Measurements from ENCODE around the gene BABAM2.

BABAM2 gene

DNA sequence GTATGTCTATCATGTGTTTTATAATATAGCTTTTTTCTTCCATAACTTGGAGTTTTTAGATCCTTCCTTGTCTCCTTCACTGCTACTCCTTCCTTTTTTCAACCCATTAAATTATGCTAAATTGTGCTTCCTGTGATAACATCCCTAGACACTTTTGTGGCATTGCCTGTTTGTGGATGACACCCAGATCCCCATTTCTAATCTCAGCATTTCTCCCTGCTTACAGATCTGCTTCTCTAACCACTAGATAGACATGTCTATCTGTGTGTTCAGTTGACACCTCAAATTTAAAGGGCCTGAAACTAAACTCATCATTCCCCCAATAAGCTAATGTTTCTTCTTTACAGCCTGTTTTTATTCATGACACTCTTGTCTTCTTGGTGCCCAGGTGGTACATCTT, 244.8 kb downstream of the BABAM2 start:
- Histone ChIP-seq H3K9me3 (ENCODE audit: low read length) (no peaks in the 10 kb centered on the region), H3K27me3 (ENCODE audit: control insufficient read depth in 1 of 2, insufficient read depth in 2 of 2, low read length in 2 of 2) (no peaks in the 10 kb centered on the region), H3K4me3 (ENCODE audit: low read depth in 1 of 2, low read length in 2 of 2) (no peak overlapping the region), H3K27ac (ENCODE audit: low read depth, low read length) (no peak overlapping the region), H3K36me3 (ENCODE audit: insufficient read depth, low read length) (no peaks in the 10 kb centered on the region), H3K4me1 (ENCODE audit: insufficient read depth, low read length) (peaks cover 32% of the 10 kb centered on the region), H3K9ac (ENCODE audit: low read length) (no peak overlapping the region)

DNA sequence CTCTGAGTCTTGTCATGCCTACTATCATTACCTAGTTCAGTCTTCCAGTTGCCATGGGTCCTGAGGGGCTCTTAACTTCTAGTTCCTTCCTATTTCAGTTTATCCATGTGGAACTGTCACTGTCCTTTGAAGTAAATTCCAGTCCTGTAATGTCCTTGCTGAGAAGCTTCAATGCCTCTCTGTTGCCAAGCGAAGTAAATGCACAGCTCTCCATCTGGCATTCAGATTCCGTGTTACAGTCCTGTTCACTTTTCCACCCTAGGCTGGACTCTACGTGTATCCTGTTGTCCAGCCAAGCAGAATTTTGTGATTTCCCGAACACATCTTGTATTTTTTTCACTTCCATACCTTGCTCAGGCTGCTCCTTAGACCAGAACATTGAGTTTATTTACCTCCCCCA, 245.3 kb downstream of the BABAM2 start:
- H3K9me3 ChIP-seq (ENCODE audit: low read length), result no peaks in the 10 kb centered on the region
- no peaks in the 10 kb centered on the region for H3K36me3 ChIP-seq (ENCODE audit: insufficient read depth, low read length)
- no peak overlapping the region for H3K27ac ChIP-seq (ENCODE audit: low read depth, low read length)
- H3K4me3 ChIP-seq (ENCODE audit: low read depth in 1 of 2, low read length in 2 of 2), result no peak overlapping the region
- peaks cover 32% of the 10 kb centered on the region for H3K4me1 ChIP-seq (ENCODE audit: insufficient read depth, low read length)
- no peaks in the 10 kb centered on the region for H3K27me3 ChIP-seq (ENCODE audit: control insufficient read depth in 1 of 2, insufficient read depth in 2 of 2, low read length in 2 of 2)
- no peak overlapping the region for H3K9ac ChIP-seq (ENCODE audit: low read length)

DNA sequence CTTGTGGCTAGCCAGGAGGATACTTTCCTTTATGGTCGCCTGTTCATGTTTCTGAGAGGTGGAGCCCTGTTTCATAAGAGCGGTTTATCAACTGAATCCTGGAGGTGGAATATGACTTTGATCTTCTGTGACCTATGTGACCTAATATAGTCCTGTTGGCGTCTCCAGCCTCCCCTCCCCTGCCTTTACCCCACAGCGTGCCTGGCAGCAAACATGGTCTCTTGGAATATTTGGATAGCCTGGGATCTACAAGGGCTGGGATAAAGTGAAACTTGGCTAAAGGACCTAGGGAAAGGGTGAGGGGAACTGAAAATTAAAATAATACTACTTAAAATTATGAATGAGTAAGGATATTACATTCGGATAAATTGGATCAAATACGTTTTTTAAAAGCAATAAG, 246.0 kb downstream of the BABAM2 start:
- no peaks in the 10 kb centered on the region for H3K27me3 ChIP-seq (ENCODE audit: control insufficient read depth in 1 of 2, insufficient read depth in 2 of 2, low read length in 2 of 2)
- H3K4me3 ChIP-seq (ENCODE audit: low read depth in 1 of 2, low read length in 2 of 2), result no peak overlapping the region
- peak overlapping the region; percentile 75 for H3K27ac ChIP-seq (ENCODE audit: low read depth, low read length)
- H3K9ac ChIP-seq (ENCODE audit: low read length), result no peak overlapping the region
- no peaks in the 10 kb centered on the region for H3K36me3 ChIP-seq (ENCODE audit: insufficient read depth, low read length)
- peaks cover 32% of the 10 kb centered on the region for H3K4me1 ChIP-seq (ENCODE audit: insufficient read depth, low read length)
- H3K9me3 ChIP-seq (ENCODE audit: low read length), result no peaks in the 10 kb centered on the region

DNA sequence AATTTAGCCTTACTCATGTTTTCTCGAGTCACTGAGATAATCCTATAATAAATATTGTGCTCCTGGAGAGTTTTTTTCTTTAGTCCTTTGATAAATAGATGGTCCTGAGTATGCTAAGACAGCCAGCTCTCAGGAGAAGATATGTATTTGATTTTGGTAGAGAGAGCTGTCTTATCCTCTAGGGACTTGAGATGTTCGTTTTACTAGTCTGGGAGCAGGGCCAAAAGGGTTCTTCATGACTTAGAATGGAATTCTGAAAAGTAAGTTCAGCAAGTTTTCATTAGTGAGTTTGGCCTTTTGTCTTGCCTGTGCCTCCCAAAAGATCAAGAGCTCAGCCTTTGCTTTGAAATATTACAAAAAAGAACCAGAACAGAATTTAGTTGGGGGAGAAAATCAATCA, 246.7 kb downstream of the BABAM2 start:
- H3K27ac ChIP-seq (ENCODE audit: low read depth, low read length), result peak overlapping the region; percentile 19
- H3K4me1 ChIP-seq (ENCODE audit: insufficient read depth, low read length), result peaks cover 35% of the 10 kb centered on the region
- H3K4me3 ChIP-seq (ENCODE audit: low read depth in 1 of 2, low read length in 2 of 2), result no peak overlapping the region
- no peaks in the 10 kb centered on the region for H3K9me3 ChIP-seq (ENCODE audit: low read length)
- H3K27me3 ChIP-seq (ENCODE audit: control insufficient read depth in 1 of 2, insufficient read depth in 2 of 2, low read length in 2 of 2), result no peaks in the 10 kb centered on the region
- no peak overlapping the region for H3K9ac ChIP-seq (ENCODE audit: low read length)
- no peaks in the 10 kb centered on the region for H3K36me3 ChIP-seq (ENCODE audit: insufficient read depth, low read length)

DNA sequence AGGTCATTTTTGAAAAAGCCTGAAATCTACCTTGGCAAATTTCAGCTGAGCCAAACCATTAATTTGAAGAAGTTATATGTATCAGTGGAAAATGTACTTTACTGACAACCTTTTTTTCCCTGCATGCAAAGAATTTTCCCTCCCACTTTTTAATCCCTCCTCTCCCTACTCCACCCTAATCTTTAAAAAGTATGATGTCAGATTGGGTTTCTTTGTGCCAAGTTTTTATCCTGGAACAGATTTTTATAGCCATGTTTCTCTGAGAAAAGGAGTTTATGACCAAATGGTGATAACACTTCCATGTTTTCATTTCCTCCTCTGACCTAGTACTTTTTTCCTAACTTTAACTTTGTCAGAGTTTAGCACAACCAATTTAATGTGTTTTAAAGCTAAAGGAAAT, 251.9 kb downstream of the BABAM2 start:
- Histone ChIP-seq H3K4me1 (ENCODE audit: insufficient read depth, low read length) (peaks cover 14% of the 10 kb centered on the region), H3K4me3 (ENCODE audit: low read depth in 1 of 2, low read length in 2 of 2) (no peak overlapping the region), H3K27me3 (ENCODE audit: control insufficient read depth in 1 of 2, insufficient read depth in 2 of 2, low read length in 2 of 2) (no peaks in the 10 kb centered on the region), H3K9ac (ENCODE audit: low read length) (no peak overlapping the region), H3K9me3 (ENCODE audit: low read length) (no peaks in the 10 kb centered on the region), H3K27ac (ENCODE audit: low read depth, low read length) (no peak overlapping the region), H3K36me3 (ENCODE audit: insufficient read depth, low read length) (no peaks in the 10 kb centered on the region)

DNA sequence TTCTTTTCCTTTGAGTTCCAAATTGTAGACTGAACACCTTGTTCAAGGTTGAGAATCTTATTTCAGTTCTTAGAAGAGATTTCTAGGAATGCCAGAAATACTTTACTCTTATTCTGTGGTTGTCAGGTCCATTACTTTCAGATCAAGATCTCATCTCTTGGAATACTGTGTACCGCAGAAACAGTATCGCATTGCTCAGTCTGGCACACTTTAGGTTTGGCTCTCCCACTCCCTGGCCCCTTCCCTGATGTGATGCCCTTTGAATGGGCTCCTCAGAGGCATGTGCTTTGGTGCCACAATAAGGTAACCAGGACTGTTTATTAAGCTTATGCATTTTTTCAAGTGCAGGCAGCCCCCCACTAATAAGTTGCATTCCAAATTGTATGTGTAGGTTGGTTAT, 257.5 kb downstream of the BABAM2 start:
- Histone ChIP-seq H3K27me3 (ENCODE audit: control insufficient read depth in 1 of 2, insufficient read depth in 2 of 2, low read length in 2 of 2) (no peaks in the 10 kb centered on the region), H3K27ac (ENCODE audit: low read depth, low read length) (no peak overlapping the region), H3K4me3 (ENCODE audit: low read depth in 1 of 2, low read length in 2 of 2) (no peak overlapping the region), H3K9ac (ENCODE audit: low read length) (no peak overlapping the region), H3K36me3 (ENCODE audit: insufficient read depth, low read length) (no peaks in the 10 kb centered on the region), H3K4me1 (ENCODE audit: insufficient read depth, low read length) (peaks cover 5% of the 10 kb centered on the region), H3K9me3 (ENCODE audit: low read length) (no peaks in the 10 kb centered on the region)

DNA sequence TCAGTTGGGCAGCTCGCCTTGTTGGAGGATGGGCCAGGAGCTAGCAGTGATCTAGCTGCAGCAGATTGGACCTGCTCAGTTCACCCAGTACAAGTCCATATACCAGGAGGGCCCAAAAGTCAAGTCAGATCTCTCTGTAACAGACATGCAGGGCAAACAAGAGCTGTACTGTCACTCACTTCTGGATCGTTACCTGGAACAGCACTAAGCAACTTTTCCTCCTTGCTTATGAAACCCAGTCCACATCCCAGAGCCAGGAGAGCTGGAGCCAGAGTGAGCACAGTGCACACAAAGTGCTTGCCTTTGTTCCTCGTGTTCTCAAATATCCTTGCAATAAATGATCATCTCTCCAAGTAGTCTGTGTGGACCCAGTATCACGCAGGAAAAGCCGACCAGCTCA, 258.0 kb downstream of the BABAM2 start:
- Histone ChIP-seq H3K27me3 (ENCODE audit: control insufficient read depth in 1 of 2, insufficient read depth in 2 of 2, low read length in 2 of 2) (no peaks in the 10 kb centered on the region), H3K9ac (ENCODE audit: low read length) (no peak overlapping the region), H3K4me1 (ENCODE audit: insufficient read depth, low read length) (peaks cover 5% of the 10 kb centered on the region)

DNA sequence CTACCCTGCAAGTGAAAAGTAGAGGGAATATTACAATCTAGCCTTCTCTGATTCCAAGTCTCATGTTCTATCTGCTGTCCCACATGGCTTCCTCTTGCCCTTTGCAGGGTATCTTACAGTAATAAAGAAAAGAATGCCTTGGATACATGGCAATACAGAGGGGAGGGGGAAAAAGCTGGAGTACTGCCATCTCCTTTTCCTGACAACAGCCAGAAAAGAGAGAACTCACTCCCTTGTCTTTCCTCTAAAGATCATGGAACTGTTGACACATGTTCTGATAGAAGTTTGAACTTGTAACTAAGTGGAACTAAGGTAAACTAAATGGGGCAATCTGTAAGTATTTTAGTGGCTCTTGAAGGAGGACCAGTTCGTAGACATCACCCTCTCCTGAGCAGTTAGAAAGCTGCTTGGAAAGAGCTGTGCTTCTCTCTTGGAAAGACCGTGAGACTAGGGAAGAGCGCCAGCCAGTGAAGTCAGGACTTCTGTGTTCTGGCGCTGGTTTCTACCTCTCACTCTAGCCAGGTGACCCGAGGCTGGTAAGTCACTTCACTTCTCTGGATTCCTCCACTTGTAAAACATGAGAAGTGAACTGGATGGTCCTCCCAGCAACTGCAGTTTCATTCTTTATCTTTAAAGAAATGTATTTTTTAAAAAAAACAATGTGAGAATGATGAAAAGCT, 259.8 kb downstream of the BABAM2 start:
- Histone ChIP-seq H3K9me3 (ENCODE audit: low read length) (no peaks in the 10 kb centered on the region), H3K27ac (ENCODE audit: low read depth, low read length) (no peak overlapping the region), H3K9ac (ENCODE audit: low read length) (no peak overlapping the region), H3K36me3 (ENCODE audit: insufficient read depth, low read length) (no peaks in the 10 kb centered on the region), H3K27me3 (ENCODE audit: control insufficient read depth in 1 of 2, insufficient read depth in 2 of 2, low read length in 2 of 2) (no peaks in the 10 kb centered on the region), H3K4me1 (ENCODE audit: insufficient read depth, low read length) (peaks cover 5% of the 10 kb centered on the region), H3K4me3 (ENCODE audit: low read depth in 1 of 2, low read length in 2 of 2) (no peak overlapping the region)

More for the DNA sequence above, 258.0 kb downstream of the BABAM2 start:
- no peaks in the 10 kb centered on the region for H3K9me3 ChIP-seq (ENCODE audit: low read length)
- no peak overlapping the region for H3K27ac ChIP-seq (ENCODE audit: low read depth, low read length)
- no peak overlapping the region for H3K4me3 ChIP-seq (ENCODE audit: low read depth in 1 of 2, low read length in 2 of 2)
- H3K36me3 ChIP-seq (ENCODE audit: insufficient read depth, low read length), result no peaks in the 10 kb centered on the region

DNA sequence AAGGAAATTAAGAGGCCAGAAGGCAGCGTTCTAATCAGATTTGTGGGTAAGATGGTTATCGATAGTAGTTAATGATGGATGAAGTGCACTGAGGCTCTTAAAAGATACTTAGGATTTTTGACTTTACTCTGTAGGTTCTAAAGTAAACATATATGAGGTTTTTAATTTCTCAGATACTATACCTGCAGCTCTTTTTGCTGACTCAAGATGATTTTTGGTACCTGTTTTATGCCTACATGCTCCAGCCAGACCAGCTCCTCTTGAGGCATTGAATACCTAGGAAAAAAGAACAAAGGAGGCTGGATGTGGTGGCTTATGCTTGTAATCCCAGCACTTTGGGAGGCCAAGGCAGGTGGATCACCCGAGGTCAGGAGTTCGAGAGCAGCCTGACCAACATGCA, 260.5 kb downstream of the BABAM2 start:
- Histone ChIP-seq H3K27me3 (ENCODE audit: control insufficient read depth in 1 of 2, insufficient read depth in 2 of 2, low read length in 2 of 2) (no peaks in the 10 kb centered on the region), H3K9me3 (ENCODE audit: low read length) (no peaks in the 10 kb centered on the region), H3K36me3 (ENCODE audit: insufficient read depth, low read length) (no peaks in the 10 kb centered on the region), H3K9ac (ENCODE audit: low read length) (no peak overlapping the region), H3K4me1 (ENCODE audit: insufficient read depth, low read length) (peaks cover 5% of the 10 kb centered on the region), H3K27ac (ENCODE audit: low read depth, low read length) (no peak overlapping the region), H3K4me3 (ENCODE audit: low read depth in 1 of 2, low read length in 2 of 2) (no peak overlapping the region)

DNA sequence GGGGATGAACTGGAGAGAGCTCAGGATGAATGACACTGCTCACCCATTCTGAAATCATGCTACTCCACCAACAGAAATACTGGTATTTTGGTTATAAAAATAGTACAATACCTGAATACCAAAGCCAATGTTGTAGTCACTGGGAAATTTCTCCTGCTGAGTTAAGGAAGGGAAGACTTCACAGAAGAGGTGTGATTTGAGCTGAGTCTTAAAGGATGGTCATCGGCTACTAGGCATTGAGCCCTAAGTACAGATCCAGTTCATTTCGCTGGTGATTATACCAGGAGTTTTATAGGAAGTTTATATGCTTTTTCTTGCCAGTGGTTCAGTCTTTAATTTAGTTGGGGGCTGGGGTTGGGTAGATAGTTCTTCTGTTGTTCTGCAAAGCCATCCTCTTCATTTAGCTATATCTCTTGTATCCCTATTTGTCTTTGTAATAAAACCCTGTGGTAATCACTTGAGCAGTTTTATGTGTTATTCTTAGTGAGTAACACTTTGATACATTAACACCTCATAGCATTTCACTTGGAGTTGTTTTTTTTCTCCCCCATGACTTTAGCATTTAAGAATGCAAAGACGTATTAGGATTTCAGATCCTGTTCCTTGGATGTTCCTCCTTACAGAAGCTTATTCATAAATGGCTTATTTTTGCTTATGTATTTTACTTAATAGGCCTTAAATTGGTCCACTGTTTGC, 262.2 kb downstream of the BABAM2 start:
- Histone ChIP-seq H3K4me1 (ENCODE audit: insufficient read depth, low read length) (peaks cover 5% of the 10 kb centered on the region), H3K27me3 (ENCODE audit: control insufficient read depth in 1 of 2, insufficient read depth in 2 of 2, low read length in 2 of 2) (no peaks in the 10 kb centered on the region), H3K27ac (ENCODE audit: low read depth, low read length) (peak overlapping the region; percentile 35), H3K9me3 (ENCODE audit: low read length) (no peaks in the 10 kb centered on the region), H3K36me3 (ENCODE audit: insufficient read depth, low read length) (no peaks in the 10 kb centered on the region), H3K9ac (ENCODE audit: low read length) (no peak overlapping the region), H3K4me3 (ENCODE audit: low read depth in 1 of 2, low read length in 2 of 2) (no peak overlapping the region)

DNA sequence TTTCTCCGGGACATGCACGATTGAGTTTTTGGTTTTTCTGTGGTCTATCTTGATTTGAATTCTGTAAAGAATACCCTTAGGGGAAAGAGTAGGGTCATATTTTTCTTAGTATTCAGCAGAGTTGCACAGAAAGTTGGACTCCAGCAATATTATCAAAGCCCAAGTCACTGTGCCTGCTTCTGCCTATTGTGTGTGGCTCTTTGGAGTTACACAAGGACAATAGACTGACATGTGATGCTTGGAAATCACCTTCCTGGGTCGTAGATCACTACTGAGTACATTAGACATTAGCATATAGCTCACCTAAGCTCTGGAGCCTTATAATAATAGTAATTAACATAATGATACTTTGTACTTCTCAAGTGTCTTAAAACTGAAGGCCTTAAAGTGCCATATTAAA, 263.3 kb downstream of the BABAM2 start:
- no peak overlapping the region for H3K9ac ChIP-seq (ENCODE audit: low read length)
- H3K27ac ChIP-seq (ENCODE audit: low read depth, low read length), result no peak overlapping the region
- peaks cover 5% of the 10 kb centered on the region for H3K4me1 ChIP-seq (ENCODE audit: insufficient read depth, low read length)
- H3K4me3 ChIP-seq (ENCODE audit: low read depth in 1 of 2, low read length in 2 of 2), result no peak overlapping the region
- H3K36me3 ChIP-seq (ENCODE audit: insufficient read depth, low read length), result no peaks in the 10 kb centered on the region
- H3K27me3 ChIP-seq (ENCODE audit: control insufficient read depth in 1 of 2, insufficient read depth in 2 of 2, low read length in 2 of 2), result no peaks in the 10 kb centered on the region
- no peaks in the 10 kb centered on the region for H3K9me3 ChIP-seq (ENCODE audit: low read length)

DNA sequence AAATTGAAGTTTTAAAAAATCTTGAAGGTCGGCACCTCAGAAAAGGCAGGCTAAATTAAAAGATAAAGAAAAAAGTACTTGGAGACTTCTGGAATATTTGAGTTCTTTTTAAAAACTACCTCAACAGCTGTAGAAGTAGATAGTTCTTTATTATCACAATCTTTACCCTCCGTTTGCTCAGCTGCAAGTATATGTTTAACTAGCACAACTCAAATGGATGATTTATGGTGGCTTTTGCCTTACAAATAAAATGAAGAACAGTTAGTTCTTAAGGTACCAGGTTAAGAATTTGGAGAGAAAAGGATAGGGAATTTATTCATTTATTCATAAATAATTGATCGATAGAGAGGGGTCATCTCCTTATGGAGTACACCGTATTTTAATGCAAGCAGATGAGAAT, 264.6 kb downstream of the BABAM2 start:
- Histone ChIP-seq H3K4me3 (ENCODE audit: low read depth in 1 of 2, low read length in 2 of 2) (no peak overlapping the region), H3K27me3 (ENCODE audit: control insufficient read depth in 1 of 2, insufficient read depth in 2 of 2, low read length in 2 of 2) (no peaks in the 10 kb centered on the region), H3K36me3 (ENCODE audit: insufficient read depth, low read length) (no peaks in the 10 kb centered on the region), H3K9me3 (ENCODE audit: low read length) (no peaks in the 10 kb centered on the region), H3K9ac (ENCODE audit: low read length) (no peak overlapping the region), H3K27ac (ENCODE audit: low read depth, low read length) (no peak overlapping the region), H3K4me1 (ENCODE audit: insufficient read depth, low read length) (peaks cover 5% of the 10 kb centered on the region)

Measured in muscle layer of colon (tissue), 2 donors.